Body of pancreas (tissue), 4 donors: ENCODE measurements around the gene FOSB. TPM values are rescaled to one million over a fixed set of nuclear protein-coding genes. Genes with fewer than 3 reads are reported as not detected.

Experiments used
- ATAC-seq: fragments of 150-250 bp; one replicate; pipeline ENCODE4 v1.9.1; 2016
- DNase-seq, 4 donors: peaks; one replicate each; pipeline ENCODE4 v3.0.0-alpha.2; 2019
- H3K27ac ChIP-seq, 4 donors: fragments of 200-600 bp; sonication (generic); 1 replicate in 3 of 4; 2 replicates in 1 of 4; pipeline versions ENCODE4 v1.5.1 to v1.6.1; 2016 to 2019; ENCODE audit warnings: mild to moderate bottlenecking in 1 of 4, mixed read lengths in 1 of 4, moderate library complexity in 1 of 4
- H3K27me3 ChIP-seq, 2 donors: fragments of 200-600 bp; sonication (generic); one replicate each; pipeline ENCODE4 v1.6.0; 2016; ENCODE audit warnings: mild to moderate bottlenecking in 1 of 2
- H3K36me3 ChIP-seq, 2 donors: fragments of 200-600 bp; sonication (generic); replicated peaks in 1 of 2; 2 replicates each; pipeline ENCODE4 v1.5.1; 2016; ENCODE audit warnings: low read depth in 2 of 2; ENCODE audit not compliant: insufficient read depth in 1 of 2
- H3K4me1 ChIP-seq: fragments of 200-600 bp; sonication (generic); one replicate; pipeline ENCODE4 v1.6.0; 2016
- H3K4me3 ChIP-seq, 2 donors: fragments of 200-600 bp; sonication (generic); 1 replicate in 1 of 2; 2 replicates in 1 of 2; pipeline ENCODE4 v1.5.1; 2016 to 2019
- H3K9me3 ChIP-seq, 3 donors: fragments of 200-600 bp; sonication (generic); 1 replicate in 2 of 3; 2 replicates in 1 of 3; pipeline ENCODE4 v1.5.1; 2016
- CTCF ChIP-seq, 7 experiments: fragments of 450-650 bp in 4 of 7; fragments of 200-600 bp in 3 of 7; sonication (generic) in 3 of 7; IDR thresholded peaks; one replicate each; pipeline ENCODE4 v1.5.1; 2016 to 2019; ENCODE audit warnings: antibody characterized with exemption in 7 of 7
- POLR2A ChIP-seq, 3 donors: fragments of 450-650 bp; IDR thresholded peaks; one replicate each; pipeline ENCODE4 v1.6.1; 2016; ENCODE audit warnings: antibody characterized with exemption in 3 of 3, mild to moderate bottlenecking in 2 of 3
- WGBS, 2 donors: methylation state at CpG; one replicate each; pipeline ENCODE4 v1.1.5; 2017; 5-methylcytosine and 5-hydroxymethylcytosine counted together
- intact Hi-C: fragments of 100-400 bp; cut with DNase I; formaldehyde crosslinking; loops from one replicate; pipeline ENCODE4 v1.15.1; 2023
- total RNA-seq, 2 donors: library from RNA; depleted of rRNA; stranded (reverse); fragments of >200 nt; gene quantifications; one replicate each; pipeline ENCODE4 v1.1.0, GENCODE V29; 2016

The FOSB gene
- total RNA-seq, 2 donors from 2014 or later = 4.2 to 84.7 TPM

- H3K27ac ChIP-seq = no peak overlapping the region
- intact Hi-C loops = no loop called here
- H3K27me3 ChIP-seq = no peaks in the 10 kb centered on the region
- H3K4me1 ChIP-seq = peaks cover 16% of the 10 kb centered on the region
- H3K4me3 ChIP-seq = no peak overlapping the region
- TF ChIP-seq POLR2A (IDR thresholded peaks at IDR 0.05) (no peak), CTCF (IDR thresholded peaks at IDR 0.05) (no peak)
- WGBS, 2 donors = 53 to 54% methylated on average over 27 to 28 of the region's 28 CpGs
- no peaks in the 10 kb centered on the region for H3K36me3 ChIP-seq
- no peak for DNase-seq
- H3K9me3 ChIP-seq = no peaks in the 10 kb centered on the region
- no peak for ATAC-seq
Observed at GRCh38 chr19:45474606-45475521, 7.1 kb downstream of the FOSB start.

- DNase-seq (no peak), ATAC-seq (no peak)
- Histone ChIP-seq H3K9me3 (no peaks in the 10 kb centered on the region), H3K4me1 (peaks cover 11% of the 10 kb centered on the region), H3K27ac (no peak overlapping the region), H3K4me3 (no peak overlapping the region), H3K27me3 (no peaks in the 10 kb centered on the region), H3K36me3 (no peaks in the 10 kb centered on the region)
- intact Hi-C loops = no loop called here
- TF ChIP-seq POLR2A (IDR thresholded peaks at IDR 0.05) (no peak), CTCF (IDR thresholded peaks at IDR 0.05) (no peak)
- WGBS, 2 donors = 52 to 61% methylated on average over 6 of the region's 6 CpGs
Observed at GRCh38 chr19:45475537-45476291, 7.9 kb downstream of the FOSB start.

GRCh38 chr19:45476304-45476703 lies 8.5 kb downstream of the FOSB start:
- Histone ChIP-seq H3K9me3 (no peaks in the 10 kb centered on the region), H3K4me1 (peaks cover 11% of the 10 kb centered on the region), H3K27me3 (no peaks in the 10 kb centered on the region), H3K27ac (no peak overlapping the region), H3K36me3 (no peaks in the 10 kb centered on the region), H3K4me3 (no peak overlapping the region)
- intact Hi-C loops = no loop called here
- DNase-seq (no peak), ATAC-seq (no peak)
- TF ChIP-seq POLR2A (IDR thresholded peaks at IDR 0.05) (no peak), CTCF (IDR thresholded peaks at IDR 0.05) (no peak)
- 38 to 43% methylated on average over 5 of the region's 5 CpGs for WGBS, 2 donors

GRCh38 chr19:45477186-45477585 lies 9.4 kb downstream of the FOSB start:
- Histone ChIP-seq H3K27ac (no peak overlapping the region), H3K9me3 (no peaks in the 10 kb centered on the region), H3K4me3 (no peak overlapping the region), H3K36me3 (no peaks in the 10 kb centered on the region), H3K27me3 (no peaks in the 10 kb centered on the region), H3K4me1 (peaks cover 11% of the 10 kb centered on the region)
- ATAC-seq (no peak), DNase-seq (no peak)
- WGBS, 2 donors = 38 to 41% methylated on average over 5 of the region's 5 CpGs
- TF ChIP-seq POLR2A (IDR thresholded peaks at IDR 0.05) (no peak), CTCF (IDR thresholded peaks at IDR 0.05) (no peak)
- intact Hi-C loops = no loop called here
